PFSK-1 (cell line): ENCODE results near the gene ELL2.

Source experiments
- FOXP2 ChIP-seq: optimal IDR thresholded peaks from 2 replicates; pipeline ENCODE3; 2011; ENCODE audit warnings: borderline replicate concordance, control low read depth, inconsistent platforms; ENCODE audit not compliant: insufficient read depth; ENCODE audit errors: extremely low read length, extremely low read depth
- POLR2AphosphoS5 ChIP-seq: IDR thresholded peaks from 2 replicates; pipeline ENCODE4 v1.6.1; 2012; ENCODE audit warnings: low read depth, mild to moderate bottlenecking, control low read depth, low read length, moderate library complexity
- SIN3A ChIP-seq: IDR thresholded peaks from 2 replicates; pipeline ENCODE4 v1.6.1; 2012; ENCODE audit warnings: mild to moderate bottlenecking, low read length, moderate library complexity, borderline replicate concordance; ENCODE audit not compliant: insufficient read depth
- TAF1 ChIP-seq: IDR thresholded peaks from 2 replicates; pipeline ENCODE4 v1.6.1; 2012; ENCODE audit warnings: low read length, control low read depth, borderline replicate concordance; ENCODE audit not compliant: insufficient read depth
- TF ChIP-seq, protein P1 (sequence below), 2 experiments: IDR thresholded peaks; 2 replicates each; pipeline versions ENCODE4 v1.6.1 to v1.8.0; 2011 to 2012; ENCODE audit warnings: low read depth in 2 of 2, low read length in 2 of 2, control low read depth in 1 of 2, inconsistent platforms in 1 of 2, mild to moderate bottlenecking in 1 of 2, moderate library complexity in 1 of 2; ENCODE audit not compliant: insufficient read depth in 1 of 2

Gene ELL2

DNA sequence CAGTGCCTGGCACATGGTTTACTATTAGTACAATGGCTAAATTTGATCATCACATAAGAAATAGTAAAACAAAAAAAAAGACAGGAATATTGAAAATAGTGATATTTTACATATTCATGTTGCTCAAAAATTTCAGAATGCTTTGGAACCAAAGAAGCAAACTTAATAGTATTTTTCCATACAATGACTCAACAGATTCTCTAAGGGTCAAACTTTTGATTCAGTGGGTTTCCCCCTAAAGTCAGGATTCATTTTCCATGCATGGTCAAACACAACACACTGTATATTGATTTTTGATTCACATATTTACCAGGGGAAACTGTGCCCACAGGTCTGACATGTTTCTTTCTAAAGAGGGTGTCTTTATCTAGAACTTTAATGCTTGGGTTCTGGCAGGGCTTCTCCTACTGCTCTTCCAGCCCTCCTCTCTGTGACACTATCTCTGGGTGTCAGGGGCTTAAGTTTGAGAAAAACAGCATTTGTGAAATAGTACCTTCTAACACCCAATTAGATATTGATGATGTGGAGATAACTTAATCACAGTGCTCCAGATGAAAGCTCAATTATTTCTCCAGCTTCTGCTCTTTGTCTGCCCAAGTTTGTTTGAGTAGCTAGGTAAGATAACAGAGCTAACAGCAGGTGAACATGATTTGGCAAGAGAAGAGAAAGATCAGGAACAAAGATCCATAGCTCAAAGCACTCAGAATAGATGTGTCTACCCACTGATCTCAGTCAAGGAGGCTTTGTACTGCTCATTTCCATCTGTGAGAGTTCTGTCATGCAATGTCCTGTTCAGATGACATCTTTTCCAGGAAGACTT lies 35.5 kb upstream of the ELL2 start:
- TF ChIP-seq FOXP2 (no peak), SIN3A (no peak), POLR2AphosphoS5 (no peak), TAF1 (no peak)
- TF ChIP-seq, protein P1, sequence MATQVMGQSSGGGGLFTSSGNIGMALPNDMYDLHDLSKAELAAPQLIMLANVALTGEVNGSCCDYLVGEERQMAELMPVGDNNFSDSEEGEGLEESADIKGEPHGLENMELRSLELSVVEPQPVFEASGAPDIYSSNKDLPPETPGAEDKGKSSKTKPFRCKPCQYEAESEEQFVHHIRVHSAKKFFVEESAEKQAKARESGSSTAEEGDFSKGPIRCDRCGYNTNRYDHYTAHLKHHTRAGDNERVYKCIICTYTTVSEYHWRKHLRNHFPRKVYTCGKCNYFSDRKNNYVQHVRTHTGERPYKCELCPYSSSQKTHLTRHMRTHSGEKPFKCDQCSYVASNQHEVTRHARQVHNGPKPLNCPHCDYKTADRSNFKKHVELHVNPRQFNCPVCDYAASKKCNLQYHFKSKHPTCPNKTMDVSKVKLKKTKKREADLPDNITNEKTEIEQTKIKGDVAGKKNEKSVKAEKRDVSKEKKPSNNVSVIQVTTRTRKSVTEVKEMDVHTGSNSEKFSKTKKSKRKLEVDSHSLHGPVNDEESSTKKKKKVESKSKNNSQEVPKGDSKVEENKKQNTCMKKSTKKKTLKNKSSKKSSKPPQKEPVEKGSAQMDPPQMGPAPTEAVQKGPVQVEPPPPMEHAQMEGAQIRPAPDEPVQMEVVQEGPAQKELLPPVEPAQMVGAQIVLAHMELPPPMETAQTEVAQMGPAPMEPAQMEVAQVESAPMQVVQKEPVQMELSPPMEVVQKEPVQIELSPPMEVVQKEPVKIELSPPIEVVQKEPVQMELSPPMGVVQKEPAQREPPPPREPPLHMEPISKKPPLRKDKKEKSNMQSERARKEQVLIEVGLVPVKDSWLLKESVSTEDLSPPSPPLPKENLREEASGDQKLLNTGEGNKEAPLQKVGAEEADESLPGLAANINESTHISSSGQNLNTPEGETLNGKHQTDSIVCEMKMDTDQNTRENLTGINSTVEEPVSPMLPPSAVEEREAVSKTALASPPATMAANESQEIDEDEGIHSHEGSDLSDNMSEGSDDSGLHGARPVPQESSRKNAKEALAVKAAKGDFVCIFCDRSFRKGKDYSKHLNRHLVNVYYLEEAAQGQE (IDR thresholded peaks at IDR 0.05; ENCODE audit: insufficient read depth in 1 of 2, low read depth in 2 of 2, low read length in 2 of 2), result no peak

DNA sequence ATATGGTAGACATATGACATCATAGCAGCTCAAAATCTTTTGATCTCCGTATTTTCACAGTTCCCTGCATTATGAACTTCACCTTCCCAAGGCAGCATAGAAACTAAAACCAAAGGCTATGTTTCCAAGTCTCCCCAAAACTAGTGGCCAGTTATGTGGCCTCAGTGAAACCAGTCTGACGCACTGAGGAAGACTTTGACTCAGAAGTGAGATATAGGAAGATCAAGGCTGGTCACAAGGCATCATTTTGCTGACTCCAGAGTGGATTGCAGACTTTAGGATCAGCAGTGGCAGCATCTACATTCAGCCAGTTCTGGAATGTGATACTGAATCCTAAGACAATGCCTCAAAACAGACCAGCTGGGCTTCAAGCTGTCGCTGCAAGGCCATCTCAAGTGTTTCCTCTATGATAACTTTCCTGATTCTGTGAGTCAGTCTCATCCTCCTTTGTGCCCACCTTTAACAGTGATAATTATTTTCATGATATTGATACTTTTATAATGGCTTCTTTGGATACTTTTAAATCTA lies 34.4 kb upstream of the ELL2 start:
- TF ChIP-seq SIN3A, result no peak
- TF ChIP-seq FOXP2, result no peak
- TF ChIP-seq, protein P1 (IDR thresholded peaks at IDR 0.05; ENCODE audit: insufficient read depth in 1 of 2, low read depth in 2 of 2, low read length in 2 of 2), result no peak
- no peak for TF ChIP-seq POLR2AphosphoS5

DNA sequence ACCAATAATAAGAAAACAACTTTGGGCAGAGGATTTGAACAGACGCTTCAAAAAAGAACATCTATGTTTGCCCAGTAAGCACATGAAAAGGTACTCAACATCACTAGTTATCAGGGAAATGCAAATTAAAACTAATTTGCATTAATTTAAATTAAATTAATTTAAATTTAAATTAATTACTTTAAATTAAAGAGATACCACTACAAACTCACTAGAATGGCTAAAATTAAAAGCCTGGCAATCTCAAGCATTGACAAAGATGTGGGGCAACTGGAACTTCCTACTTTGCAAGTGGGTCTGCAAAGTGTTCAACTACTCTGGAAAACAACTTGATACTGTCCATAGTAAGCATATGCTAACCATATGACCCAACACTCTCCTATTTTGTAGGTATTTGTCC lies 32.1 kb upstream of the ELL2 start:
- TF ChIP-seq, protein P1 (IDR thresholded peaks at IDR 0.05; ENCODE audit: insufficient read depth in 1 of 2, low read depth in 2 of 2, low read length in 2 of 2), result no peak
- no peak for TF ChIP-seq FOXP2
- no peak for TF ChIP-seq SIN3A
- no peak for TF ChIP-seq TAF1
- TF ChIP-seq POLR2AphosphoS5, result no peak

DNA sequence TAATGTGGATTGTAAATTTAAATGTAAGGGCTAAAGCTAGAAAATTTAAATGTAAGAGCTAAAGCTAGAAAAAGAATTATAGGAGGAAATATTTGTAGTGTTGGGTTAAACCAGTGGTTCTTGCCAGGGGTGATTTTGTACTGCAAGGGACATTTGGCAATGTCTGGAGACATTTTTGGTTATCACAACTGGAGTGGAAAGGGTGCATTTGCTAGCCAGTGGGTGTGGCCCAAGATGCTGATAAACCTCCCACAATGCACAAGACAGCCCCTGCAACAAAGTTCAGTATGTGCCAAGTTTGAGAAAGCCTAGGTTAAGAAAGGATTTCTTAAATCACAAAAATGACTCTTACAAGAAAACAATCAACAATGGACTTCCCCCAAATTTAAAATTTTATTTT lies 31.6 kb upstream of the ELL2 start:
- TF ChIP-seq POLR2AphosphoS5 (no peak), FOXP2 (no peak), TAF1 (no peak), SIN3A (no peak)
- TF ChIP-seq, protein P1 (IDR thresholded peaks at IDR 0.05; ENCODE audit: insufficient read depth in 1 of 2, low read depth in 2 of 2, low read length in 2 of 2), result no peak
